Stomach (tissue), 4 donors: ENCODE data around the gene C5.

Source experiments
- CTCF ChIP-seq, 7 experiments: fragments of 450-650 bp in 4 of 7; fragments of 200-600 bp in 3 of 7; sonication (generic) in 3 of 7; IDR thresholded peaks; one replicate each; pipeline ENCODE4 v1.5.1; 2016 to 2019; ENCODE audit warnings: antibody characterized with exemption in 7 of 7, control low read depth in 2 of 7, mild to moderate bottlenecking in 1 of 7
- EP300 ChIP-seq: sonication (generic); formaldehyde crosslinking; IDR thresholded peaks from one replicate; pipeline ENCODE4 v1.6.1; 2017; ENCODE audit warnings: antibody characterized with exemption
- POLR2A ChIP-seq, 4 donors: fragments of 450-650 bp; IDR thresholded peaks; one replicate each; pipeline ENCODE4 v1.6.1; 2016; ENCODE audit warnings: antibody characterized with exemption in 4 of 4, control low read depth in 2 of 4, mild to moderate bottlenecking in 1 of 4, moderate library complexity in 1 of 4
- POLR2AphosphoS5 ChIP-seq, 3 donors: sonication (generic); formaldehyde crosslinking; IDR thresholded peaks; one replicate each; pipeline ENCODE4 v1.6.1; 2016; ENCODE audit warnings: antibody characterized with exemption in 3 of 3

DNA sequence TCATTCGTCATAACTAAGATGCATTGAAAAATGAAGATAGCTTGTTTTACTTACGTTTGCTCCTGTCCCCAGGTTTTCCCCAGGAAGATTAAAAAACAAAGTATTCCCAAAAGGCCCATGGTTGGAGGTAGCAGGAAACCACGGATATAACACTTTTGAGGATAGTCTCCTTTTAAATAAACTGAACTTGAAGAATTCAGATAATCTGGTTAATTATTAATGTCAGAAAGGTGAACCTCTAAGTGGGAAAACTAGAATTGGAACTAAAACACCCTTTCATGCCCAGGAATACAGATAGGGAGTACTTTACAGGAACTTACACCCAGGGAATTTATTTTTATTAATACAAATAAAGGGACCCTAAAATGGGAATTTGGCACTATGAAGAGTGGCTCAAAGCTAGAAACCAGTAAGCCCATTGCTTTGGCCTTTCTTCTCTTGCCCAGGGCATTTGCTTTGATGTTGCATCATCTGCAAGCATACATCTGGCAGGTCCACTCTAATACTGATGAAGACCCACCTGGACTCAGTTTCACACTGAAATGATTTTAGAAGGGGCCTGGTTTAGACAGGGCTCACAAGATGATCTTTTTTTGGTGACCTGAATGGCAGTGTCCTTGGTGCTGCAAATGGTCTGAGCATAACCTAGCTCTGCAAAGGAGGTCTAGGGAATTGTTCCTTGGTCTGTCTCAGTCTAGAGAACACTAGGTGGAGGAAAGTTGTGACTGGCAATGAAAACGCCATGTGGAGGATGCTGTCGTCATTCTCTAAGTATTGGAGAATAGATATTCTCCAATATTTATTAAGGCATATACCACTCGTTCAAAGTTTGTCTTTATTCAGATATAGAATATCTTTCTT, at the start of gene C5:
- no peak for TF ChIP-seq CTCF (IDR thresholded peaks at IDR 0.05)
- no peak for TF ChIP-seq POLR2AphosphoS5 (IDR thresholded peaks at IDR 0.05)
- no peak for TF ChIP-seq EP300
- TF ChIP-seq POLR2A (IDR thresholded peaks at IDR 0.05), result no peak
